Left lung (tissue), 10 donors: ENCODE measurements around the gene CSNK1D. TPM values are rescaled to one million over a fixed set of nuclear protein-coding genes. Genes with fewer than 3 reads are reported as not detected.
A peak's percentile ranks its signal among the peaks of the same experiment; 100 is the strongest.

Experiments used
- ATAC-seq: fragments of 200-7000 bp; cut with Tn5 transposase; one replicate; pipeline ENCODE4 v1.9.1; 2020; ENCODE audit warnings: moderate library complexity
- DNase-seq, 4 donors: peaks; one replicate each; pipeline ENCODE4 v3.0.0-alpha.2; 2013 to 2020
- H3K27ac ChIP-seq, 2 donors: fragments of 200-600 bp; sonication (generic) in 1 of 2; one replicate each; pipeline versions ENCODE4 v1.5.0 to v1.8.0; 2020 to 2021
- H3K27me3 ChIP-seq, 2 donors: fragments of 200-600 bp; sonication (generic) in 1 of 2; one replicate each; pipeline versions ENCODE4 v1.5.0 to v1.8.0; 2020 to 2021
- H3K36me3 ChIP-seq, 2 donors: fragments of 200-600 bp; sonication (generic) in 1 of 2; one replicate each; pipeline versions ENCODE4 v1.5.0 to v1.8.0; 2020 to 2021
- H3K4me1 ChIP-seq, 2 donors: fragments of 200-600 bp; one replicate each; pipeline ENCODE4 v1.8.0; 2021
- H3K4me3 ChIP-seq, 2 donors: fragments of 200-600 bp; sonication (generic) in 1 of 2; one replicate each; pipeline versions ENCODE4 v1.5.0 to v1.8.0; 2020 to 2021; ENCODE audit warnings: mild to moderate bottlenecking in 1 of 2
- H3K9me3 ChIP-seq, 2 donors: fragments of 200-600 bp; sonication (generic) in 1 of 2; one replicate each; pipeline versions ENCODE4 v1.5.0 to v1.8.0; 2020 to 2021
- CTCF ChIP-seq, 2 donors: fragments of 200-600 bp; sonication (generic) in 1 of 2; IDR thresholded peaks; one replicate each; pipeline versions ENCODE4 v1.5.0 to v1.8.0; 2021; ENCODE audit warnings: antibody characterized with exemption in 2 of 2
- intact Hi-C, 2 donors: fragments of 100-400 bp; cut with DNase I; formaldehyde crosslinking; loops; one replicate each; pipeline versions ENCODE4 v1.11.2 to v1.14.2; 2022
- polyA plus RNA-seq, 6 donors: library from polyadenylated mRNA; unstranded; fragments of 120-200 nt; gene quantifications; one replicate each; pipeline ENCODE4 v1.2.1, GENCODE V29; 2013; ENCODE audit not compliant: insufficient read length in 6 of 6
- total RNA-seq, 2 donors: library from RNA; stranded (reverse); fragmentation: NEBNext Ultra II Directional; extraction: Animal tissue kit (Norgen Biotek cat#: 25700); gene quantifications; one replicate each; pipeline ENCODE4 v1.2.1, GENCODE V29; 2021
- donor health status: DM: no; HTN: yes; CAD: no.
- donor health status: DM: no; HTN: no; CAD: no.

Gene CSNK1D
- total and polyA plus RNA-seq, 8 donors = 101 to 160 (median 122) TPM

GRCh38 chr17:82310877-82311276 is 37.4 kb upstream of the CSNK1D start:
- no peaks in the 10 kb centered on the region for H3K36me3 ChIP-seq
- ATAC-seq = no peak

GRCh38 chr17:82309656-82310570 is 36.4 kb upstream of the CSNK1D start:
- TF ChIP-seq CTCF (IDR thresholded peaks at IDR 0.05) = no peak
- no peak for ATAC-seq
- H3K9me3 ChIP-seq = no peaks in the 10 kb centered on the region
- no peaks in the 10 kb centered on the region for H3K36me3 ChIP-seq
- H3K27me3 ChIP-seq = peaks cover 9 to 60% of the 10 kb centered on the region in 2 donors
- intact Hi-C loops = no loop called here
- no peak overlapping the region for H3K4me3 ChIP-seq
- peaks cover 0 to 8% of the 10 kb centered on the region in 2 donors for H3K4me1 ChIP-seq
- DNase-seq = peak in 1 of 4 donors; percentile 67
- no peak overlapping the region for H3K27ac ChIP-seq

More at GRCh38 chr17:82310877-82311276, 37.4 kb upstream of the CSNK1D start:
- no peak for TF ChIP-seq CTCF (IDR thresholded peaks at IDR 0.05)
- H3K4me3 ChIP-seq = no peak overlapping the region
- H3K27ac ChIP-seq = no peak overlapping the region
- DNase-seq = peak in 1 of 4 donors; percentile 67
- peaks cover 0 to 18% of the 10 kb centered on the region in 2 donors for H3K4me1 ChIP-seq
- intact Hi-C loops = no loop called here
- no peaks in the 10 kb centered on the region for H3K9me3 ChIP-seq
- H3K27me3 ChIP-seq = peaks cover 17 to 69% of the 10 kb centered on the region in 2 donors

GRCh38 chr17:82305727-82306300 is 32.3 kb upstream of the CSNK1D start:
- Histone ChIP-seq H3K27ac (no peak overlapping the region), H3K4me3 (no peak overlapping the region), H3K36me3 (no peaks in the 10 kb centered on the region), H3K27me3 (peaks cover 0 to 49% of the 10 kb centered on the region in 2 donors), H3K4me1 (peaks cover 0 to 14% of the 10 kb centered on the region in 2 donors), H3K9me3 (no peaks in the 10 kb centered on the region)
- no peak for TF ChIP-seq CTCF (IDR thresholded peaks at IDR 0.05)
- ATAC-seq = no peak
- intact Hi-C loops = no loop called here
- DNase-seq = peak in 1 of 4 donors; percentile 41

- TF ChIP-seq CTCF (IDR thresholded peaks at IDR 0.05) = no peak
- Histone ChIP-seq H3K4me1 (peaks cover 0 to 21% of the 10 kb centered on the region in 2 donors), H3K36me3 (no peaks in the 10 kb centered on the region), H3K27me3 (peaks cover 0 to 42% of the 10 kb centered on the region in 2 donors), H3K9me3 (no peaks in the 10 kb centered on the region), H3K4me3 (no peak overlapping the region), H3K27ac (no peak overlapping the region)
- intact Hi-C loops = no loop called here
- ATAC-seq = no peak
- peak in 1 of 4 donors; percentile 69 for DNase-seq
Observed at GRCh38 chr17:82304826-82305726, 31.6 kb upstream of the CSNK1D start.
